GM12878 (cell line): ENCODE measurements around the gene PCDHGC4. TPM values are rescaled to one million over a fixed set of nuclear protein-coding genes. Genes with fewer than 3 reads are reported as not detected.

Experiments used
- ATAC-seq: fragments of 200-7000 bp; cut with Tn5 transposase; 3 replicates; pipeline ENCODE4 v1.9.1; 2020; ENCODE audit warnings: mild to moderate bottlenecking, moderate library complexity
- BruUV-seq: library from RNA; stranded (reverse); fragments of 400-500 nt; replicated peaks from 2 replicates; lab custom pipeline; 2021; lab: Mats Ljungman, UMichigan
- CTCF ChIA-PET: fragments of 300-600 bp; sonication (Branson Sonifier 250); formaldehyde crosslinking; extraction: SDS; loops from one replicate; lab custom pipeline; 2021; ENCODE audit warnings: inconsistent platforms; lab: Yijun Ruan, JAX
- POLR2A ChIA-PET: fragments of 350-600 bp; formaldehyde crosslinking; extraction: SDS; loops from one replicate; lab custom pipeline; 2021; ENCODE audit warnings: inconsistent platforms; lab: Charles Lee
- RAD21 ChIA-PET: fragments of 300-600 bp; sonication (Branson Sonifier 250); formaldehyde crosslinking; loops from one replicate; lab custom pipeline; 2023; ENCODE audit warnings: antibody characterized with exemption; ENCODE audit not compliant: unreplicated experiment; lab: Charles Lee
- SMC1A ChIA-PET: fragments of 300-600 bp; sonication (Branson Sonifier 250); formaldehyde crosslinking; loops from one replicate; lab custom pipeline; 2023; ENCODE audit not compliant: unreplicated experiment, uncharacterized antibody; lab: Charles Lee
- DNase-seq: peaks from one replicate; pipeline ENCODE4 v3.0.0-alpha.2; 2011; ENCODE audit warnings: low read depth, low spot score
- FAIRE-seq: peaks from 3 replicates; lab custom pipeline; 2011; peaks lifted over from hg19 to GRCh38; lab: Jason Lieb, UNC
- H2AFZ ChIP-seq: 2 replicates; pipeline ENCODE4 v1.6.0; 2011; ENCODE audit warnings: low read depth, low read length, control low read depth; ENCODE audit not compliant: control insufficient read depth
- H3K27ac ChIP-seq: 2 replicates; pipeline ENCODE4 v1.5.1; 2011; ENCODE audit warnings: control low read depth; ENCODE audit not compliant: control insufficient read depth, insufficient read depth
- H3K27me3 ChIP-seq, 2 experiments: replicated peaks in 1 of 2; 2 replicates each; pipeline versions ENCODE4 v1.6.0 to v1.6.1; 2011; ENCODE audit warnings: low read length in 1 of 2; ENCODE audit not compliant: control insufficient read depth in 2 of 2, insufficient read depth in 2 of 2
- H3K36me3 ChIP-seq, 2 experiments: 2 replicates each; pipeline ENCODE4 v1.5.1; 2011; ENCODE audit warnings: low read length in 1 of 2; ENCODE audit not compliant: control insufficient read depth in 2 of 2, insufficient read depth in 2 of 2
- H3K4me1 ChIP-seq: 2 replicates; pipeline ENCODE4 v1.6.1; 2011; ENCODE audit warnings: mild to moderate bottlenecking, low read length, moderate library complexity, mixed read lengths; ENCODE audit not compliant: control insufficient read depth, insufficient read depth
- H3K4me2 ChIP-seq: 2 replicates; pipeline ENCODE4 v1.6.0; 2011; ENCODE audit warnings: control low read depth; ENCODE audit not compliant: control insufficient read depth, insufficient read depth
- H3K4me3 ChIP-seq: fragments of 200-600 bp; sonication (generic); 2 replicates; pipeline ENCODE4 v1.5.1; 2016
- H3K79me2 ChIP-seq: 2 replicates; pipeline ENCODE4 v1.6.0; 2011; ENCODE audit warnings: low read length; ENCODE audit not compliant: control insufficient read depth, insufficient read depth
- H3K9ac ChIP-seq: 2 replicates; pipeline ENCODE4 v1.8.0; 2011; ENCODE audit warnings: low read length, control low read depth, mixed read lengths; ENCODE audit not compliant: control insufficient read depth, insufficient read depth
- H3K9me3 ChIP-seq: replicated peaks from 3 replicates; pipeline ENCODE4 v1.5.1; 2011; ENCODE audit warnings: mild to moderate bottlenecking, low read length; ENCODE audit not compliant: control insufficient read depth, insufficient read depth
- H4K20me1 ChIP-seq: 2 replicates; pipeline ENCODE4 v1.6.0; 2011; ENCODE audit not compliant: control insufficient read depth, insufficient read depth
- CTCF ChIP-seq, 3 experiments: IDR thresholded peaks in 2 of 3; conservative IDR thresholded peaks in 1 of 3; 2 replicates each; pipeline ENCODE4 v1.5.1; 2011; ENCODE audit warnings: low read depth in 3 of 3, low read length in 3 of 3, mild to moderate bottlenecking in 3 of 3, control low read depth in 2 of 3, moderate library complexity in 2 of 3, inconsistent platforms in 1 of 3, mixed read lengths in 1 of 3; ENCODE audit not compliant: control insufficient read depth in 2 of 3, insufficient read depth in 1 of 3; ENCODE audit errors: extremely low read depth in 1 of 3
- FOXK2 ChIP-seq: fragments of 450-650 bp; IDR thresholded peaks from 2 replicates; pipeline ENCODE4 v1.6.1; 2017; ENCODE audit warnings: mild to moderate bottlenecking, moderate library complexity
- FOXM1 ChIP-seq: IDR thresholded peaks from 2 replicates; pipeline ENCODE4 v1.6.1; 2012; ENCODE audit warnings: low read depth, mild to moderate bottlenecking, inconsistent platforms, low read length, moderate library complexity
- POLR2AphosphoS5 ChIP-seq: IDR thresholded peaks from 2 replicates; pipeline ENCODE4 v1.6.1; 2011; ENCODE audit warnings: mild to moderate bottlenecking, low read length, inconsistent platforms
- SIN3A ChIP-seq: IDR thresholded peaks from 2 replicates; pipeline ENCODE4 v1.6.1; 2012; ENCODE audit warnings: low read depth, low read length, improper control_type of control experiment
- WRNIP1 ChIP-seq: IDR thresholded peaks from 2 replicates; pipeline ENCODE4 v1.6.1; 2011; ENCODE audit warnings: low read depth, low read length, improper control_type of control experiment, borderline replicate concordance
- WGBS: methylation state at CpG from one replicate; pipeline ENCODE4 v1.1.6; 2016; ENCODE audit warnings: low lambda C conversion rate; ENCODE audit not compliant: insufficient replicate concordance, insufficient coverage; ENCODE audit errors: missing lambda C conversion rate; 5-methylcytosine and 5-hydroxymethylcytosine counted together
- in situ Hi-C: fragments of 300-500 bp; cut with MboI; formaldehyde crosslinking; loops from 9 replicates; pipeline ENCODE4 v1.14.3; 2018; ENCODE audit warnings: mixed read lengths
- intact Hi-C: fragments of 100-400 bp; cut with micrococcal nuclease; formaldehyde crosslinking; loops from one replicate; pipeline ENCODE4 v1.14.2; 2022; ENCODE audit not compliant: unreplicated experiment
- polyA plus RNA-seq, 11 experiments: library from polyadenylated mRNA; depleted of rRNA in 4 of 11; unstranded in 6 of 11; stranded (reverse) in 5 of 11; fragments of >200 nt; fragmentation: Nextera tagmentation in 4 of 11; fragmentation: Illumina TruSeq in 1 of 11; extraction: Ambion mirVana in 4 of 11; extraction: Trizol in 1 of 11; gene quantifications; 1 replicate in 1 of 11; 2 replicates in 10 of 11; pipeline versions ENCODE4 v1.2.1 to v1.2.3, GENCODE V29; 2011 to 2016; ENCODE audit warnings: inconsistent platforms in 2 of 11, missing spikeins in 2 of 11, low read depth in 1 of 11
- total RNA-seq, 4 experiments: library from RNA; depleted of rRNA in 3 of 4; stranded (reverse); fragments of >200 nt in 3 of 4; fragmentation: Illumina TruSeq in 1 of 4; extraction: Trizol in 1 of 4; gene quantifications; 2 replicates each; pipeline versions ENCODE4 v1.2.1 to v1.2.3, GENCODE V29; 2013 to 2021
- TF ChIP-seq, protein P1 (sequence below): fragments of 450-650 bp; formaldehyde crosslinking; IDR thresholded peaks from 2 replicates; pipeline ENCODE4 v1.5.0; 2022; ENCODE audit warnings: mild to moderate bottlenecking, missing genetic modification characterization

Gene PCDHGC4
- total and polyA plus RNA-seq, 10 of the 15 experiments (the other 5 are each of a cell fraction or from before 2014, with no cell fraction given), result 0.04 to 1.2 (median 0.52) TPM

DNA sequence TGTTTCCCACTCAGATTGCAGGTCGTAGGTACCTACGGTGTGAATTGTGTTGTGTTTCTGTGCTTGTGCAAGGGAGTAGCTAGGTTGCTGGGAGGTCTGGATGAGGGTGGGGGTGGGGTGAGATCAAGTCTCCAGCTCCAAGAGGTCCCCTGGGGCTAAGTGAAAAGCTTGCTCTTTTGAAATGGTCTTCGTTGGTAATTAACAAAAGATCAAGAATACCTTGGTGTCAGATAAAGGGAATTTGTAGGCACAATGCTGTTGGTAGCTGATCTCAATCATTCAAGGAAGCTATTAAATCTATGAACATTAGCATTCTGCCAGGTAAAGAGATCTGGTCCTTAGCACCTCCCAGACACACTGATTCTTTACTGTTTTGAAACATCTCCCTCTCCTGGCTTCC lies 928 bp upstream of the PCDHGC4 start (continued):
- TF ChIP-seq FOXM1 (no peak), FOXK2 (no peak), POLR2AphosphoS5 (no peak), CTCF (IDR thresholded peaks at IDR 0.05 in 2 of 3, conservative IDR thresholded peaks at IDR 0.05 in 1 of 3; ENCODE audit: control insufficient read depth in 2 of 3, extremely low read depth in 1 of 3, insufficient read depth in 1 of 3, low read depth in 3 of 3, low read length in 3 of 3) (no peak)
- TF ChIP-seq, protein P1, sequence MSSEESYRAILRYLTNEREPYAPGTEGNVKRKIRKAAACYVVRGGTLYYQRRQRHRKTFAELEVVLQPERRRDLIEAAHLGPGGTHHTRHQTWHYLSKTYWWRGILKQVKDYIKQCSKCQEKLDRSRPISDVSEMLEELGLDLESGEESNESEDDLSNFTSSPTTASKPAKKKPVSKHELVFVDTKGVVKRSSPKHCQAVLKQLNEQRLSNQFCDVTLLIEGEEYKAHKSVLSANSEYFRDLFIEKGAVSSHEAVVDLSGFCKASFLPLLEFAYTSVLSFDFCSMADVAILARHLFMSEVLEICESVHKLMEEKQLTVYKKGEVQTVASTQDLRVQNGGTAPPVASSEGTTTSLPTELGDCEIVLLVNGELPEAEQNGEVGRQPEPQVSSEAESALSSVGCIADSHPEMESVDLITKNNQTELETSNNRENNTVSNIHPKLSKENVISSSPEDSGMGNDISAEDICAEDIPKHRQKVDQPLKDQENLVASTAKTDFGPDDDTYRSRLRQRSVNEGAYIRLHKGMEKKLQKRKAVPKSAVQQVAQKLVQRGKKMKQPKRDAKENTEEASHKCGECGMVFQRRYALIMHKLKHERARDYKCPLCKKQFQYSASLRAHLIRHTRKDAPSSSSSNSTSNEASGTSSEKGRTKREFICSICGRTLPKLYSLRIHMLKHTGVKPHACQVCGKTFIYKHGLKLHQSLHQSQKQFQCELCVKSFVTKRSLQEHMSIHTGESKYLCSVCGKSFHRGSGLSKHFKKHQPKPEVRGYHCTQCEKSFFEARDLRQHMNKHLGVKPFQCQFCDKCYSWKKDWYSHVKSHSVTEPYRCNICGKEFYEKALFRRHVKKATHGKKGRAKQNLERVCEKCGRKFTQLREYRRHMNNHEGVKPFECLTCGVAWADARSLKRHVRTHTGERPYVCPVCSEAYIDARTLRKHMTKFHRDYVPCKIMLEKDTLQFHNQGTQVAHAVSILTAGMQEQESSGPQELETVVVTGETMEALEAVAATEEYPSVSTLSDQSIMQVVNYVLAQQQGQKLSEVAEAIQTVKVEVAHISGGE (CRISPR knock-in tag), result no peak

- in situ Hi-C loops (no loop called here), intact Hi-C loops (no loop called here)
- DNase-seq (no peak), FAIRE-seq (no peak), ATAC-seq (peak; percentile 13; the same call in 2 of the 3 replicates)
- no peak for TF ChIP-seq WRNIP1
- TF ChIP-seq SIN3A, result no peak
- peak; percentile 23; the same call in 1 of the 2 replicates for TF ChIP-seq FOXM1
- 52% methylated on average over 4 of the region's 4 CpGs for WGBS
- Histone ChIP-seq H3K9ac (no peak overlapping the region), H3K4me2 (no peak overlapping the region), H3K9me3 (no peaks in the 10 kb centered on the region), H3K4me3 (peak overlapping the region; percentile 36), H3K79me2 (no peaks in the 10 kb centered on the region), H3K36me3 (no peaks in the 10 kb centered on the region; a peak in 1 of 4 replicates), H4K20me1 (no peaks in the 10 kb centered on the region), H3K27ac (no peak overlapping the region), H3K4me1 (peaks cover 9% of the 10 kb centered on the region), H2AFZ (no peak overlapping the region; the same call in 1 of the 2 replicates), H3K27me3 (peaks cover 0 to 3% of the 10 kb centered on the region in 2 experiments; a peak in 2 of 4 replicates)
- ChIA-PET POLR2A (interaction anchor here (1.2 kb wide), 1 partner anchor 22 kb away, joined by 3 read pairs; no protein-coding TSS in a partner anchor), CTCF (interaction anchor here (0.7 to 8.1 kb wide), 10 partner anchors 9 to 104 kb away, joined by 3 to 90 read pairs (median 6); partner anchors contain the start of genes PCDHGA11, PCDHGA12 and PCDHGC3), RAD21 (interaction anchor here (1.5 to 1.6 kb wide), 2 partner anchors 9 to 80 kb away, joined by 4 to 6 read pairs; partner anchors contain the start of gene PCDHGC3), SMC1A (interaction anchor here (0.6 to 1.7 kb wide), 6 partner anchors 8 to 336 kb away, joined by 3 to 6 read pairs (median 3); partner anchors contain the start of gene PCDHGC3)
- BruUV-seq, result no TSS peak
These were observed 555 bp upstream of the PCDHGC4 start for GRCh38 chr5:141484310-141484640.
